GM19463 (cell line): ENCODE results near the gene GPR4.
"Not testable (repeated sequence)": the region's sequence is repeated elsewhere in the genome, so short reads cannot be mapped to it uniquely, and the experiment has no call there.

Source experiments
- ATAC-seq: cut with Tn5 transposase; IDR thresholded peaks from one replicate; pipeline ENCODE4 v1.9.1; 2021; ENCODE audit warnings: mild to moderate bottlenecking, moderate library complexity; ENCODE audit not compliant: unreplicated experiment

The GPR4 gene

GRCh38 chr19:45623984-45624383, 22.0 kb upstream of the GPR4 start:
- ATAC-seq = no peak

- no peak for ATAC-seq
Observed at GRCh38 chr19:45621976-45622503, 20.0 kb upstream of the GPR4 start.

- ATAC-seq = no peak
Observed at GRCh38 chr19:45621389-45621788, 19.4 kb upstream of the GPR4 start.

GRCh38 chr19:45616704-45617017, 14.6 kb upstream of the GPR4 start:
- no peak for ATAC-seq

- no peak for ATAC-seq
Observed at GRCh38 chr19:45615795-45616703, 14.0 kb upstream of the GPR4 start.

- not testable (repeated sequence) for ATAC-seq
Observed at GRCh38 chr19:45615056-45615455, 13.0 kb upstream of the GPR4 start.

GRCh38 chr19:45613926-45614725, 12.1 kb upstream of the GPR4 start:
- no peak for ATAC-seq

GRCh38 chr19:45608948-45609347, 6.9 kb upstream of the GPR4 start:
- no peak for ATAC-seq

GRCh38 chr19:45607071-45608029, 5.3 kb upstream of the GPR4 start:
- no peak for ATAC-seq

- ATAC-seq = no peak
Observed at GRCh38 chr19:45601115-45601514, 897 bp downstream of the GPR4 start.

GRCh38 chr19:45600340-45600885, 1.6 kb downstream of the GPR4 start:
- no peak for ATAC-seq

- ATAC-seq = no peak
Observed at GRCh38 chr19:45599286-45599685, 2.7 kb downstream of the GPR4 start.

- ATAC-seq = no peak
Observed at GRCh38 chr19:45598267-45599001, 3.6 kb downstream of the GPR4 start.

- no peak for ATAC-seq
Observed at GRCh38 chr19:45597425-45598111, 4.4 kb downstream of the GPR4 start.

GRCh38 chr19:45595814-45596213, 6.2 kb downstream of the GPR4 start:
- ATAC-seq = no peak

- no peak for ATAC-seq
Observed at GRCh38 chr19:45593520-45593919, 8.5 kb downstream of the GPR4 start.

- no peak for ATAC-seq
Observed at GRCh38 chr19:45592366-45592765, 9.6 kb downstream of the GPR4 start.

GRCh38 chr19:45591638-45592005, 10.4 kb downstream of the GPR4 start:
- ATAC-seq = no peak

- ATAC-seq = no peak
Observed at GRCh38 chr19:45591004-45591637, 10.9 kb downstream of the GPR4 start.
